HuH-7.5 (cell line): ENCODE data around the gene LRG1.
"Not testable (repeated sequence)": the region's sequence is repeated elsewhere in the genome, so short reads cannot be mapped to it uniquely, and the experiment has no call there.

Source experiments
- DNase-seq: peaks from one replicate; pipeline ENCODE4 v3.0.0; 2011; ENCODE audit warnings: low spot score

The LRG1 gene

DNA sequence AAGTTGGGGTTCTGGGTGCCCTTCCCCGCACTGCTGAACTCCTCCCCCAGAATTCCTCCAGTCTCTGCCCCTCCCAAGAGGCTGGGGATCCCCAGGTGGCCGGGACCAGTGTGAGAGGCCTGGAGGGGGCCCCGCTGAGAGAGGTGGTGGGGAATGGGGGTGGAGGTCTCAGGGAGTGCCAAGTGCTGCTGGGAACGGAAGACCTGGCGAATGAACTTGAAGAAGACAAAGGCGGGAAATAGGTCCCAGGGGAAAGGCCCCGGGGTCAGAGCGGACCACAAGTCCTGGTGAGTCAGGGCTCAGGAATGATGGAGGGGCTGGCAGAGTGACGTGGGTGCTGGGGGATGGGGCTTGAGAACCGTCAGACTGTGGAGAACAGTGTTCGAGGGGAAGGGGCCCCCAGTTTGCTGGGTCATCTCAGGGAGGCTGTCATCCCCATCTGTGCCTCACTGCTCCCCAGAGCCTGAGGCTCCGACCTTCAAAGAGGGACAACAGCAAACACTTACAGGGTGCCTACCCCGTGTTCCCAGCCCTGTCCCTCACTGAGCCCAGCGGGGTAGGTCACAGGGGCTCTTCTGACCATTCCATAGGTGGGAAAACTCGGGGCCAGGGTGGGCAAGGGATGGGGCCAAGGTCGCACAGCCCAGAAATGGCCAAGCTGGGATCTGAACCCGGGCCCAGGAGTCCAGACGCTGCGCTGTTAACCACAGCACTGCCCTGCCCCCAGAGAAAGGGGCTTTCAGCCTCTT, 35.6 kb upstream of the LRG1 start:
- peak; percentile 87 for DNase-seq

DNA sequence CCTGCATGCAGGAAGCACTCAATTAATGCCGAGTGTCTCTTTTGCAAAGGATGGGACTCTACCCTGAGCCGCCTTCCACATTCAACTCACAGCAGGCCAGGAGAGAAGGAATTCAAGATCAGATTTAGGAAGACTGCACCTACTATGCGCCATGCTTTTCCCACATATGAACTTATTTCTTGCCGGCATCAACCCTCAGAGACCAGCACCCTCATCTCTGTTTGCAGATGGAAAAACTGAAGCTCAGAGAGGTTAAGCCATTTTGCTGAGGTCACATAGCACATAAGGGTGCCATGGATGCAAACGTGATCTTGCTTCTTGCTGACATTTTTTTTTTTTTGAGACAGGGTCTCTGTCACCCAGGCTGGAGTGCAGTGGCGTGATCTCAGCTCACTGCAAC, 33.8 kb upstream of the LRG1 start:
- no peak for DNase-seq

GRCh38 chr19:4571305-4571917, 31.6 kb upstream of the LRG1 start:
- DNase-seq = no peak

- DNase-seq = no peak
These were observed 31.1 kb upstream of the LRG1 start for GRCh38 chr19:4570916-4571304.

- DNase-seq = no peak
These were observed 30.6 kb upstream of the LRG1 start for GRCh38 chr19:4570402-4570801.

GRCh38 chr19:4568886-4569285, 29.1 kb upstream of the LRG1 start:
- DNase-seq = no peak

DNA sequence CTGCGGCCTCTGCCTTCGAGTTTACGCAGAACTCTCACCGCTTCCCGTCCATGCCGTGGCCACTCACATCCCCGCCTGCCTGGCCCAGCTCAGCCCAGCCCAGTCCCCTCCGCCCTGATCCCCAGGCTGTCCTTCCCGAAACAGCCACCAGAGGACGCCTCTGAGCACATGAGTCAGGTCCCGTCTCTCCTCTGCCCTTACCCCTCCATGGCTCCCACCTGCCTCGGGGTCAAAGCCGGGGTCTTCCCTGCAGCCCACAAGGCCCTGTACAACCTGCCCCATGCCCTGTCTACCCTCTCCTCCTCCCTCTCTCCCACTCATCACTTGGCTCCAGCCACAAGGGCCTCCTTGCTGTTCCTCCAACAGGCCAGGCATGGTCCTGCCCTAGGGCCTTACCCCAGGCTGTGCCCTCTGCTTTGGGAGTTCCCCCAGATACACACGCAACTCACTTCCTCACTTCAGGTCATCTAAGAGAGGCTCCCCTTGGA, 27.8 kb upstream of the LRG1 start:
- peak; percentile 76 for DNase-seq

DNA sequence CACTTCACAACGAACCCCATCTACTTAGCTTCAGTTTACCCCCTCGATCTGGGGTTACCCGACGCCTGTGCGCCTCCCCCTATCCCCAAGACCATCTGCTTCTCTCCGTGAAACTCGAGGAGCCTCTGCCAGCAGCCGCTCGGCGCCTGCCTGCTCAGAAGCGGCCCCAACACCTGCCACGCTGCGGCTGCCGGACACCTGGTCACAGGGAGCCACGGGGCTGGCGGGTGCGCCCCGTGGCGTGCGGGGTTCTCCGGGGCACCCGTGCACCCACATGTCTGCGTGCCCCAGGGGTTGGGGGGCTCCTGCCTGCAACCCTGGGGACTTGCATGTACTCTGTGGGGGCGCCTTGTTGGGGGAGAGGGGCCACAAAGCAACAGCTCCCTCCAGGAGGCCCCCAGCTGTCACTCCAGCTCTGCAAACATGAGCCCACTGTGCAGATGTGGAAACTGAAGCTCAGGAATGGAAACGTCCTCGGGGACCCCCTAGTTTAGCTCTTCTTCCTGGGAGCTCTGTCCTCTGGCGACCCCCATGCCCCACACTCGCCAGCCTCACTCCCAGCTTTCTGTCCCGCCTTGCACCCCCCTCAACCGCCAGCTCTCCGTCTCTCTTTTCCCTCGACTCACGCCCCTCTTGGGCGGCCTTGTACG, 26.7 kb upstream of the LRG1 start:
- DNase-seq = no peak

DNA sequence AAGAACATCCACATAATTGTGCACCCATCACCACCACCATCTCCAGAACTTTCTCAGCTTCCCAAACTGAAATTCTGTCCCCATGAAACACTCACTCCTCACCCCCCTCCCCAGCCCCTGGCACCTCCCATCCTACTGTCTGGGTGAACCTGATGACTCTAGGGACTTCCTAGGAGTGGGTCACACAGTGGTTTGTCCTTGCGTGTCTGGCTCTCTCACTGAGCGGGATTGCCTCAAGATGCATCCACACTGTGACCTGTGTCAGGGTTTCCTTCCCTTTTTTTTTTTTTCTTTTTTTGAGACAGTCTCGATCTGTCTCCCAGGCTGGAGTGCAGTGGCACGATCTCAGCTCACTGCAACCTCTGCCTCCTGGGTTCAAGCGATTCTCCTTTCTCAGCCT, 23.7 kb upstream of the LRG1 start:
- not testable (repeated sequence) for DNase-seq

- DNase-seq = not testable (repeated sequence)
These were observed 22.2 kb upstream of the LRG1 start for GRCh38 chr19:4562085-4562484.

DNA sequence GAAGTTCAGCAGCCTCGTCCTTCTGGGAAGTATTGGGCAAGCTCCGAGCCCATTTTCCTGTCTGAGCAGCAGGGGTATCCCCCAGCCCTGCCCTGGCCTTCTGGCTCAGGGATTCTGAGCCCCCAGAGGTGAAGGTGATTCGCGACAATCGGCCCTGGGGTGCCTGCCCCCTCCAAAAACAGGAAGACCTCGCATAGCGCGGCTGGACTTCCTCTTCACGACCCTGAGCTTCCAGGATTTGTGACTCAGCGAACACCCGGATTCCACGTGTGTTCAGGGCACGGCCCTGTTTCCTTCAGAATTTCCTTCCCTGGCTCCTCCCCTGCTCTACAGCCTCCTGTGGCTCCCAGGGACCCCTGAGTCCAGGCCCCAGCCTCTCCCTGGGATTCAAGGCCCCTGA, 19.7 kb upstream of the LRG1 start, which contains the start of gene SEMA6B:
Gene SEMA6B, minus strand, starts transcription at position 116 of the 400 bp plus-strand sequence. CDS start 1,227 bp downstream, outside the sequence.
- no peak for DNase-seq

- no peak for DNase-seq
These were observed 18.4 kb upstream of the LRG1 start for GRCh38 chr19:4557971-4558941.

DNA sequence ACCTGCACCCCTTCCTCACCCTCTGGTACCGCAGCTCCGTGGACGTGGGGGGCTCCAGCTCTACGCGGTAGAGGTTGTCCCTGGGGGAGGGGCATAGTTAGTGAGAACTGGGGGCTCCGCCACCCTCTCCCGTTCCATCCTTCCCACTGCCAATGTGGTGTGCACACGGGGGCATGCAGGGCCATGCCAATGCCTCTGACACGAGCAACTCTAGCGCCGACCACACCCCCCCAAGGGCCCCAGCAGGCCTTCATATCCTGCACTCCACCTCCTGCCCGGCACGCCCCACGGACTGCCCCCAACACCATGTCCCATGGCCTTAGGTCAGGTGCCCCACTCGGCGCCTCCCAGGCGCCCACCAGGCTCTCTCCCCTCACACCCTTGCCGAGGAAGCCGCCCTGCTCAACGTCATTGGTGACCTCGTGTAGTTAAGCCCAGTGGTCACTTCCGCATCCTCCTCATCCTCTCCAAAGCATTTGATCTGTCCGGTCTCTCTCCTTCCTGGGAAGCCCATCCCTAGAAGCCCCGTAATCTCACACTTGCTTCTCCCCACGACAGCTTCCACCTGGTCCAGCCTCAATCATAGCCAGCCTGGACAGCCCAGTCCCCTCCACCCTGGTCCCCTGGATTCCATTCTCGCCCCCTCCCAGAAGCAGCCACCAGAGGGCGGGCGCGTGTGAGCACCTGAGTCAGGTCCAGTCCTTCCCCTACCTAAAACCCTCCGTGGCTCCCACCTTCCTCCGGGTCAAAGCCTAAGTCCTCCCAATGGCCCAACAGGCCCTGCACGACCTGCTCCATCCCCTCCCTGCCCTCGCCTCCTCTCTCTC, 17.5 kb upstream of the LRG1 start:
- peak; percentile 66 for DNase-seq

DNA sequence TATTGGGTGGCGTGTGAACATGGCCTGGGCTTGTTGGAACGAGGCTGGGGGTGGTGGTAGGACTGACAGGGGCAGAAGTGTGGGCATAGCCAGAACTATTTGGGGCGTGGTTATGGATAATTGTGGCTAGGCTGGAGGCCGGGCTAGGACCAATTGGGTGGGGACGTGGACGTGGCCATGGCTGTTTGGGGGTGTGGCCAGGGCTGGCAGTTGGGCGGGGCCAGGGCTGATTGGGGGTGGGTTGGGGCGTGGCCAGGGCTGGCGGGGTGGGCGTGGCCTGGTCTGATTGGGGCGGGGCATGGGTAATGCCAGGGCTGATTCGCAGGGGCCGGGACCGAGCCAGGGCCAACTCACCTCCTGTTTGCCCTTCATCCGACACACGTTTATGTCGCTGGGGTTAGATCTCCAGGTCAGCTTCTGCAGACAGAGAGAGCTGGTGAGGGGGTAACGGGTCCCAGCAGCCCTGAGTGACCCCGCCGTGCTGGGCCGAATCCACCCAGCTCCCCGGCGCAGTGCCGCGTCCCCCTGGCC, 16.8 kb upstream of the LRG1 start:
- DNase-seq = no peak

- DNase-seq = no peak
These were observed 16.1 kb upstream of the LRG1 start for GRCh38 chr19:4555657-4556561.

GRCh38 chr19:4554717-4555116, 14.9 kb upstream of the LRG1 start:
- no peak for DNase-seq

DNA sequence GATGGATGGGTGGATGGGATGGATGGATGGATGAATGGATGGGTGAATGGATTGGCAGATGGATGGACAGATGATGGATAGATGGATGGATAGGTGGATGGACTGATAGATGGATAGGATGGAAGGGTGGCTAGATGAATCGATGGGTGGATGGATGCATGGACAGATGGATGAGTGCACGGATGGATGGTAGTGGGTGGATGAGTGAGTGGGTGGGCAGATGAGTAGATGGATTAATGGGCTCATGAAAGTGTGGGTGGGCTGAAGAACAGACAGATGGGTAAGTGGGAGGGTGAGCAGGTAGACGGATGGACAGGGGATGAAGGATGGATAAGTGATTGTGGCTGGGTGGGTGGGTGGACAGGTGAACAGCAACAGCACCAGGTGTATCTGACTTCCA, 13.9 kb upstream of the LRG1 start:
- no peak for DNase-seq

- no peak for DNase-seq
These were observed 13.4 kb upstream of the LRG1 start for GRCh38 chr19:4553092-4553695.

GRCh38 chr19:4552525-4552819, 12.6 kb upstream of the LRG1 start:
- DNase-seq = no peak
